ENCODE data around the gene TMEM39A.

DNA sequence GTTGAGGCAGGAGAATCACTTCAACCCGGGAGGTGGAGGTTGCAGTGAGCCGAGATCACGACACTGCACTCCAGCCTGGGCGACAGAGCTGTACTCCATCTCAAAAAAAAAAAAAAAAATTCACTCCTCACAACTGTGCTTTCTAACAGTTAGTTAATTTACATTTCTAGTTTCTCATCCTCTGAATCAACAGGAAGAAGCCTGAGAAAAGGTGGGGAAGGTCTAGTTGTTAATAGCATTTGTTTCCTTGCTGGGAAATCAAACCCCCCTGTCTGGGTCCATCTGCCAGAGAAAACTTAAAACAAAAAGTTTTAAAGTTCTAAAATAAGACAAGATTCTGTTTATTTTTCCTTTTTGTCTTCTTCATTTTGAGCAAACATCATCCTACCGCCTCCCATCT is 62.3 kb downstream of the TMEM39A start:
- no peak for TF ChIP-seq EZH2 (IDR thresholded peaks at IDR 0.05; ENCODE audit: borderline replicate concordance, low read length)
- TF ChIP-seq, protein P1, sequence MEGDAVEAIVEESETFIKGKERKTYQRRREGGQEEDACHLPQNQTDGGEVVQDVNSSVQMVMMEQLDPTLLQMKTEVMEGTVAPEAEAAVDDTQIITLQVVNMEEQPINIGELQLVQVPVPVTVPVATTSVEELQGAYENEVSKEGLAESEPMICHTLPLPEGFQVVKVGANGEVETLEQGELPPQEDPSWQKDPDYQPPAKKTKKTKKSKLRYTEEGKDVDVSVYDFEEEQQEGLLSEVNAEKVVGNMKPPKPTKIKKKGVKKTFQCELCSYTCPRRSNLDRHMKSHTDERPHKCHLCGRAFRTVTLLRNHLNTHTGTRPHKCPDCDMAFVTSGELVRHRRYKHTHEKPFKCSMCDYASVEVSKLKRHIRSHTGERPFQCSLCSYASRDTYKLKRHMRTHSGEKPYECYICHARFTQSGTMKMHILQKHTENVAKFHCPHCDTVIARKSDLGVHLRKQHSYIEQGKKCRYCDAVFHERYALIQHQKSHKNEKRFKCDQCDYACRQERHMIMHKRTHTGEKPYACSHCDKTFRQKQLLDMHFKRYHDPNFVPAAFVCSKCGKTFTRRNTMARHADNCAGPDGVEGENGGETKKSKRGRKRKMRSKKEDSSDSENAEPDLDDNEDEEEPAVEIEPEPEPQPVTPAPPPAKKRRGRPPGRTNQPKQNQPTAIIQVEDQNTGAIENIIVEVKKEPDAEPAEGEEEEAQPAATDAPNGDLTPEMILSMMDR (IDR thresholded peaks at IDR 0.05; ENCODE audit: low read length) = no peak

Measured in OCI-LY1 (cell line).